IPS-18c (cell line): ENCODE results near the gene TUT4.
A peak's percentile ranks its signal among the peaks of the same experiment; 100 is the strongest.

Experiments used
- H3K4me3 ChIP-seq: 2 replicates; pipeline ENCODE4 v1.7.0; 2013; ENCODE audit warnings: low read depth, mild to moderate bottlenecking, low read length, moderate library complexity; ENCODE audit not compliant: insufficient read depth
- H3K9me3 ChIP-seq: one replicate; pipeline ENCODE4 v1.6.1; 2013; ENCODE audit warnings: mild to moderate bottlenecking, low read length, moderate library complexity; ENCODE audit not compliant: control insufficient read depth, insufficient read depth

Gene TUT4

GRCh38 chr1:52403566-52404115 is 149.3 kb downstream of the TUT4 start:
- Histone ChIP-seq H3K9me3 (no peaks in the 10 kb centered on the region), H3K4me3 (peak overlapping the region; percentile 95)

- Histone ChIP-seq H3K4me3 (0 out of 2 replicates have a peak overlapping the region, but pooled peaks have one; percentile 15), H3K9me3 (no peaks in the 10 kb centered on the region)
Observed at GRCh38 chr1:52402860-52403240, 150.0 kb downstream of the TUT4 start.

- H3K9me3 ChIP-seq: no peaks in the 10 kb centered on the region
- H3K4me3 ChIP-seq: no peak overlapping the region
Observed at GRCh38 chr1:52400131-52400530, 152.8 kb downstream of the TUT4 start.

GRCh38 chr1:52399629-52400028 is 153.3 kb downstream of the TUT4 start:
- H3K9me3 ChIP-seq: no peaks in the 10 kb centered on the region
- no peak overlapping the region for H3K4me3 ChIP-seq

GRCh38 chr1:52393174-52393573 is 159.7 kb downstream of the TUT4 start:
- H3K9me3 ChIP-seq: no peaks in the 10 kb centered on the region

GRCh38 chr1:52386458-52386857 is 166.4 kb downstream of the TUT4 start:
- Histone ChIP-seq H3K9me3 (no peaks in the 10 kb centered on the region), H3K4me3 (no peak overlapping the region)

More at GRCh38 chr1:52393174-52393573, 159.7 kb downstream of the TUT4 start:
- no peak overlapping the region for H3K4me3 ChIP-seq

- Histone ChIP-seq H3K9me3 (no peaks in the 10 kb centered on the region), H3K4me3 (no peak overlapping the region)
Observed at GRCh38 chr1:52385376-52385775, 167.5 kb downstream of the TUT4 start.
